Measurements from ENCODE around the gene BCO2. TPM values are rescaled to one million over a fixed set of nuclear protein-coding genes. Genes with fewer than 3 reads are reported as not detected.

The BCO2 gene
- total and polyA plus RNA-seq, 2 donors: 2.8 to 24.5 TPM

GRCh38 chr11:112229746-112230433 lies 54.6 kb downstream of the BCO2 start:
- Histone ChIP-seq H3K27ac (ENCODE audit: low read depth) (no peak overlapping the region), H3K36me3 (ENCODE audit: insufficient read depth) (no peaks in the 10 kb centered on the region), H3K4me1 (ENCODE audit: insufficient read depth) (no peaks in the 10 kb centered on the region), H3K4me3 (ENCODE audit: low read depth, low read length) (no peak overlapping the region)
- DNase-seq (ENCODE audit: extremely low spot score): no peak
- 42% methylated on average over 3 of the region's 3 CpGs for WGBS

GRCh38 chr11:112231952-112232351 lies 56.6 kb downstream of the BCO2 start:
- no peak overlapping the region for H3K27ac ChIP-seq (ENCODE audit: low read depth)
- DNase-seq (ENCODE audit: extremely low spot score): no peak
- H3K4me3 ChIP-seq (ENCODE audit: low read depth, low read length): no peak overlapping the region
- no peaks in the 10 kb centered on the region for H3K4me1 ChIP-seq (ENCODE audit: insufficient read depth)
- H3K36me3 ChIP-seq (ENCODE audit: insufficient read depth): no peaks in the 10 kb centered on the region
- whole genome bisulfite sequencing: 73% methylated on average over 2 of the region's 2 CpGs

- WGBS: 95% methylated on average over 8 of the region's 8 CpGs
These were observed 60.6 kb downstream of the BCO2 start for GRCh38 chr11:112235750-112236390.

GRCh38 chr11:112237451-112237850 lies 62.1 kb downstream of the BCO2 start:
- 95% methylated on average over 4 of the region's 4 CpGs for WGBS
- no peak overlapping the region for H3K27ac ChIP-seq (ENCODE audit: low read depth)
- peaks cover 2% of the 10 kb centered on the region for H3K4me1 ChIP-seq (ENCODE audit: insufficient read depth)
- no peak for DNase-seq (ENCODE audit: extremely low spot score)
- H3K4me3 ChIP-seq (ENCODE audit: low read depth, low read length): no peak overlapping the region
- H3K36me3 ChIP-seq (ENCODE audit: insufficient read depth): peaks cover 2% of the 10 kb centered on the region

More at GRCh38 chr11:112235750-112236390, 60.6 kb downstream of the BCO2 start:
- Histone ChIP-seq H3K4me3 (ENCODE audit: low read depth, low read length) (no peak overlapping the region), H3K4me1 (ENCODE audit: insufficient read depth) (peaks cover 2% of the 10 kb centered on the region), H3K27ac (ENCODE audit: low read depth) (no peak overlapping the region), H3K36me3 (ENCODE audit: insufficient read depth) (peaks cover 2% of the 10 kb centered on the region)
- DNase-seq (ENCODE audit: extremely low spot score): no peak

GRCh38 chr11:112238041-112238440 lies 62.7 kb downstream of the BCO2 start:
- DNase-seq (ENCODE audit: extremely low spot score): no peak
- WGBS: 66% methylated on average over 3 of the region's 3 CpGs
- no peak overlapping the region for H3K4me3 ChIP-seq (ENCODE audit: low read depth, low read length)
- peaks cover 2% of the 10 kb centered on the region for H3K36me3 ChIP-seq (ENCODE audit: insufficient read depth)
- no peak overlapping the region for H3K27ac ChIP-seq (ENCODE audit: low read depth)
- H3K4me1 ChIP-seq (ENCODE audit: insufficient read depth): peaks cover 2% of the 10 kb centered on the region

- DNase-seq (ENCODE audit: extremely low spot score): no peak
- Histone ChIP-seq H3K4me1 (ENCODE audit: insufficient read depth) (peaks cover 2% of the 10 kb centered on the region), H3K4me3 (ENCODE audit: low read depth, low read length) (no peak overlapping the region), H3K27ac (ENCODE audit: low read depth) (no peak overlapping the region), H3K36me3 (ENCODE audit: insufficient read depth) (peaks cover 2% of the 10 kb centered on the region)
- WGBS: 38% methylated on average over 3 of the region's 3 CpGs
These were observed 66.2 kb downstream of the BCO2 start for GRCh38 chr11:112241486-112241885.

GRCh38 chr11:112247201-112247600 lies 71.9 kb downstream of the BCO2 start:
- H3K27ac ChIP-seq (ENCODE audit: low read depth): no peak overlapping the region
- H3K4me1 ChIP-seq (ENCODE audit: insufficient read depth): no peaks in the 10 kb centered on the region
- no peak overlapping the region for H3K4me3 ChIP-seq (ENCODE audit: low read depth, low read length)
- H3K36me3 ChIP-seq (ENCODE audit: insufficient read depth): no peaks in the 10 kb centered on the region
- DNase-seq (ENCODE audit: extremely low spot score): no peak
- WGBS: 49% methylated on average over 4 of the region's 4 CpGs

- WGBS: 89% methylated on average over 2 of the region's 2 CpGs
- no peak overlapping the region for H3K27ac ChIP-seq (ENCODE audit: low read depth)
- no peaks in the 10 kb centered on the region for H3K4me1 ChIP-seq (ENCODE audit: insufficient read depth)
- H3K36me3 ChIP-seq (ENCODE audit: insufficient read depth): no peaks in the 10 kb centered on the region
- DNase-seq (ENCODE audit: extremely low spot score): no peak
- H3K4me3 ChIP-seq (ENCODE audit: low read depth, low read length): no peak overlapping the region
These were observed 72.9 kb downstream of the BCO2 start for GRCh38 chr11:112248201-112248600.

GRCh38 chr11:112249871-112250610 lies 74.7 kb downstream of the BCO2 start:
- no peak for DNase-seq (ENCODE audit: extremely low spot score)
- Histone ChIP-seq H3K27ac (ENCODE audit: low read depth) (no peak overlapping the region), H3K36me3 (ENCODE audit: insufficient read depth) (no peaks in the 10 kb centered on the region), H3K4me3 (ENCODE audit: low read depth, low read length) (no peak overlapping the region), H3K4me1 (ENCODE audit: insufficient read depth) (no peaks in the 10 kb centered on the region)
- WGBS: 73% methylated on average over 8 of the region's 8 CpGs

GRCh38 chr11:112253605-112254242 lies 78.4 kb downstream of the BCO2 start:
- WGBS: 97% methylated on average over 3 of the region's 3 CpGs
- Histone ChIP-seq H3K36me3 (ENCODE audit: insufficient read depth) (no peaks in the 10 kb centered on the region), H3K4me3 (ENCODE audit: low read depth, low read length) (no peak overlapping the region), H3K27ac (ENCODE audit: low read depth) (no peak overlapping the region), H3K4me1 (ENCODE audit: insufficient read depth) (no peaks in the 10 kb centered on the region)
- no peak for DNase-seq (ENCODE audit: extremely low spot score)

- WGBS: 69% methylated on average over 15 of the region's 15 CpGs
- Histone ChIP-seq H3K4me1 (ENCODE audit: insufficient read depth) (no peaks in the 10 kb centered on the region), H3K27ac (ENCODE audit: low read depth) (no peak overlapping the region), H3K4me3 (ENCODE audit: low read depth, low read length) (no peak overlapping the region), H3K36me3 (ENCODE audit: insufficient read depth) (no peaks in the 10 kb centered on the region)
- no peak for DNase-seq (ENCODE audit: extremely low spot score)
These were observed 79.9 kb downstream of the BCO2 start for GRCh38 chr11:112255067-112255720.

GRCh38 chr11:112260490-112260889 lies 85.2 kb downstream of the BCO2 start, which contains the start of gene PLET1:
PLET1 (minus strand) TSS chr11:112260860; CDS start chr11:112260589, 271 bp downstream.
- H3K27ac ChIP-seq (ENCODE audit: low read depth): no peak within 1 kb of the TSS
- WGBS: 95% methylated on average over 2 of the region's 2 CpGs
- H3K4me1 ChIP-seq (ENCODE audit: insufficient read depth): no peaks in the 10 kb centered on the region
- no peak within 1 kb of the TSS for H3K4me3 ChIP-seq (ENCODE audit: low read depth, low read length)
- no peak for DNase-seq (ENCODE audit: extremely low spot score)
- H3K36me3 ChIP-seq (ENCODE audit: insufficient read depth): no peaks in the 10 kb centered on the region

All from urinary bladder (tissue), 4 donors.